IPS-NIHi7 (cell line): Measurements from ENCODE around the gene SNX14.
A peak's percentile ranks its signal among the peaks of the same experiment; 100 is the strongest.

ENCODE experiments used
- DNase-seq: peaks from one replicate; pipeline ENCODE4 v3.0.0; 2012; ENCODE audit warnings: mixed read lengths; ENCODE audit errors: extremely low spot score

The SNX14 gene

DNA sequence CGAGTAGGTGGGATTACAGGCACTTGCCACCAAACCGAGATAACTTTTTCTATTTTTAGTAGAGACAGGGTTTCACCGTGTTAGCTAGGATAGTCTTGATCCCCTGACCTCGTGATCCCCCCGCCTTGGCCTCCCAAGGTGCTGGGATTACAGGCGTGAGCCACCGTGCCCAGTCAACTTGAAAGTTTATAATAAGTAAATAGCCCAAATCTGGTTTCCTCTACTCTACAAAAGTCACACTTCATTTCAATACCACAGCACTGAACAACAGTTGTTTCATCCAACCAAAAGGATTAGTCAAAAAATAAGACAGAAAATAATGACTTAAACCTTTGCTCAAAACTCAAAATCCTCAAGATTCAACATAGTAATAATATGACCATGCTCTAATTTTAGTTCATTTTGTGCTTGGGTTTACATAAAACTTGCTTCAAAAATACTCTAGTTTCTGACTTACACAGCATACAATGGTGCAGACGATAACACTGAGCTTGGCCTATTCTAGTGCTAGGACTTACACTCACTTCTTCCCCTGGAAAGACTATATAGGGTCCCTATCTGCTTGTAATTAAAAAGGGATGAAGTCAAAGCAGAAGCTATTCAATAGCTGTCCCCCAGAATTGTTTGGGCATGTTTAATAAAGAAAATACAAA lies 87.1 kb downstream of the SNX14 start:
- no peak for DNase-seq

DNA sequence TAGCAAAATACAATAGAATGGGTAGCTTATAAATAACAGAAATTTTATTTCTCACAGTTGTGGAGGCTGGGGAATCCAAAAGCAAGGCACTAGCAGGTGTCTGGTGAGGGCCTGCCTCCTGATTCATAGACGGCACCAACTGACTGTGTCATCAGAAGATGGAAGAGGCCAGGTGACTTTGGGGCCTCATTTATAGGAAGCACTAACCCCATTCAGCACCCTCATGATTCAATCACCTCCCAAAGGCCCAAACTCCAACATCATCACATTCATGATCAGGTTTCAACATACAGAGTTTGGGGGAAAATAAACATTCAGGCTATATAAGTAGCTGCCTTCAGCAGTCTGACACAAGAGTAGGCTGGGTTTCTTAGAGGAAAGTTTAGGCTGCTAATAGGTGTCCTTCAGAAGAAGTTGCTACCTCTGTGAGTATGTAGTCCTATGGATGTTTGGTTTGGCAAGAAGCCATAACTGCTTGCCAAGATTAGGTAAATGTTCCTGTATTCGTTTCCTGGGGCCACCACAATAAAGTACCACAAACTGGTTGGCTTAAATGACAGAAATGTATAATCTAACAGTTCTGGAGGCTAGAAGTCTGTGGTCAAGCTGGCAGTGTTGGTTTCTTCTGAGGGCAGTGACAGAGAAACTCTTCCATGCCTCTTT lies 94.9 kb downstream of the SNX14 start:
- DNase-seq, result no peak

DNA sequence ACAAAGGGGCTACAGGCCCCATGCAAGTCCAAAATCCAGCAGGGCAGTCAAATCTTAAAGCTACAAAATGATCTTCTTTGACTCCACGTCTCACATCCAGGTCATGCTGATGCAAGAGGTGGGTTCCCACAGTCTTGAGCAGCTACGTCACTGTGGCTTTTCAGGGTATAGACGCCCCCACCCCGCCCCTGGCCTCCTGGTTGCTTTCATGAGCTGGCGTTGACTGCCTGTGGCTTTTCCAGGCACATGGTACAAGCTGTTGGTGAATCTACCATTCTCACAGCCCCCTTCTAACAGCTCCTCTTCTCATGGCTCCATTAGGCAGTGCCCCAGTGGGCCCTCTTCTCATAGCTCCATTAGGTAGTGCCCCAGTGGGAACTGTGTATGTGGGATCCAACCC lies 96.8 kb downstream of the SNX14 start:
- no peak for DNase-seq

DNA sequence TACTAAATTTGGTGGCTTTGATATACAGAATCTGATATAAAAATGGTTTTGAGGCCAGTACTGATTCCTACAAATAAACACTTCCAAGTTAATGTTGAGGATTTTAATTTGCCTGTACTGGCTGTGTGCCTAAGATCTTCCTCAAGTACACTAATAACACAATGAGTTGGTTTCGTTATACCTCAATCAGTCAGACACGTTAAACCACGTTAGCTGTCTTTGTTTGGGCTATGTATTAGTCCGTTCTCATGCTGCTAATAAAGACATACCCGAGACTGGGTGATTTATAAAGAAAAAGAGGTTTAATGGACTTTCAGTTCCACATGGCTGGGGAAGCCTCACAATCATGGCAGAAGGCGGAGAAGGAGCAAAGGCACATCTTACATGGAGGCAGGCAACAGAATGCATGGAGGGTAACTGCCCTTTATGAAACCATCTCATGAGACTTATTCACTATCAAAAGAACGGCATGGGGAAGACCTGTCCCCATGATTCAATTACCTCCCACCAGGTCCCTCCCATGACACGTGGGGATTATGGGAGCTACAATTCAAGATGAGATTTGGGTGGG lies 97.6 kb downstream of the SNX14 start:
- DNase-seq, result no peak

DNA sequence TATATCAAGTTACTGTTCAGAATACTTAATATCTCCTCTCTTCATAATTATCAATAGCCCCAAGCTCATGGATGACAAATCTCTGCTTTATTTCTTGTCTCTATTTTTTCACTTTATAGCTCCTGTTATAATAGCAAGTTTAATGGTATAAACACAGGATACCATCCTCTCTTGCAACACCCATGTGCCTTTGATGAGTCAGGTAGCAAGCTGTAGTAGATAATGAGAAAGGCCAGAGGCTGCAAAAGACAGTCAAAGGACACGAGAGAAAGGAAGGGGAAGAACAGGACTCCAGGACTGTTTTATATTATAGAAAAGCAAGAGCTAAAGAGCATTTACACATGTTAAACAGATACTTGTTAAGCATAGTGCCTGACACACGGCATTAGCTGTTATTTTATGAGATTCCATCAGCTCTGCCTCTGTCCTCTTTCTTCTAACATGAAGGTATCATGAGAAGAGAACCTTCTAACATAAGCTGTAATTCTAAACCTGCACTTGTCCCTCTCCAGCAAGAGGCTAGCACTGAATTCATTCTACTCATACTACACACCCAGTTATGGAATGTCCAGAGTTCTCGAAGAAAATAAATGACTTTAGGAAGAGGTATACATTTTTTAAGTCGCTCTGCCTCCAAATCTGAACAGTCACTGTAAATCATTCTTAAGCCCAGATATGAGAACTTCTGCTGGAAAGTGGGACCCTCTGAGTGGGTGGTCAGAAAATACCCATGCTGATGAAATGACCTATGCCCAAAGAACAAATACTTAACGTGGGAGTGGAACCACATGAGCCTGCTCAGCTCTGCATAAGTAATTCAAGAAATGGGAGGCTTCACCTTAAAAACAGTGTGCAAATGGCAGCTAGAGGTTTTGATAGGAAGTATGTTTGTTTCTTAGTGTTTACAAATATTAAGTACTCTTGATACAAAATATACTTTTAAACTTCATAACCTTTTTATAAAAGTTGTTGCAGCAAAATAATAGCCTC lies 98.8 kb downstream of the SNX14 start:
- no peak for DNase-seq

DNA sequence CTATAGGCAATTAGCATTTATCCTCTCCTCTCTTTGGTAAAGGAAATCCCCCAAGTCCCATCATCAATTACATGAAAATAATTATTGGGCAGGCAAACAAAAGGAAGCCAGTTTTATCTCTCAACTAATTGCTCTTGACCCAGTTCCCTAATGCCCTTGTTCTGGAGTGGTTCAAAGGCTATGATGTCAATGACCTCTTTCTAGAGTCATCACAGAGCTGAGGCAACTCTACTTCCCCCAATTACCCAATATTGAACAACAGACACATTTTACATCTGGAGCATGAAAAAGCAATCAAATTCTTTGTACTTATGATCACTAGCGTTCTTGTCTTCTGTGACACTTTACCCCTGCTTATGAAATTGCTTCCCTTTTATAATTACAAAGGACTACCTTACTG lies 100.3 kb downstream of the SNX14 start:
- DNase-seq, result no peak

DNA sequence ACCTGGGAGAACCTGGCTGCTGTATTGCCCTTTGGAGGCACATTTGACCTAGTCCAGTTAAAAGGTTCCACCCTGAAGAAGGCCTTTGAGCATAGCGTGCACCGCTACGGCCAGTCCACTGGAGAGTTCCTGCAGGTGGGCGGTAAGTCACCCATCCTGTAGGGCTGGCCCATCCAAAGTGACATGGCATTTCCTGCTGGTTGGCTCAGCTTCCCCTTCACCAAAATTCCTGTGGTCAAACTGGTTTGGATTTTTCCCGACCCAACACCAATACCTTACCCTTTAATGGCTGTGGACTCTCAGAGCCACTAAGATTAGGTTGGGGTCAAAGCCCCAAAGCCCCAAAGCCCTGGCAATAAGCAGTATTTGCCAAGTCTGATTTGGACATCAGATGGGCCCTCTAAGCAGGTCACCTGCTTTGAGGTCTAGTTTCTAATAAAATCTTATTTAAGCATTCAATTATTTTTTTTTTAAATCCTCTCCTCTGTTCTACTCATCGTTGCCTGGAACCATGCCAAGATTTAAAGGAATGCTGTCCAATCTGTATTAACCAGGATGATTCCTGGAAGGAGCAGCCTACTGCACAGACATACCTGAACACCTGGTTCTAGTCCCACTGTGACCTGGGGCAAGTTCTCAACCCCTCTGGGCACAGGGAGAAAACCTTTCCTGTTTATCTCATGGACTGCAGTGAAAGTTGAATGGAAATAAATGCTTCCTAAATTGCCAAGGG lies 103.0 kb downstream of the SNX14 start:
- no peak for DNase-seq

DNA sequence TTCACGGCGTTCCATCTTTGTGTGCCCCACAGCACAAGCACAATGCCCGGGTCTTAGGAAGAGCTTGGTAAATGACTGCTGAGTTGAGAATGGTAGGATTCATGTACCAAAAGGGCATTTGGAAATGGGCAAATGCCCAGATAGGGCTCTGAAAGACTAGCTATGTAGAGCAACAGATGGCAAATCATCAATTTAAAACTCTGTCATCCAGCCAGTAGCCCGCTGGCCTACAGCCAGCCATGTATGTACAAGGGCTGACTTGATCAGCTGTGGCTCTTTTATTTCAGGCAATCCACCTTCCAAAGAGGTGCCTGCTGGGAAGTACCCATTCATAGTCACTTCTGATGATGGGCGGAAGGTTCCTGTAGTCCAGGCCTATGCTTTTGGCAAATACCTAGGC lies 108.7 kb downstream of the SNX14 start:
- DNase-seq, result no peak

DNA sequence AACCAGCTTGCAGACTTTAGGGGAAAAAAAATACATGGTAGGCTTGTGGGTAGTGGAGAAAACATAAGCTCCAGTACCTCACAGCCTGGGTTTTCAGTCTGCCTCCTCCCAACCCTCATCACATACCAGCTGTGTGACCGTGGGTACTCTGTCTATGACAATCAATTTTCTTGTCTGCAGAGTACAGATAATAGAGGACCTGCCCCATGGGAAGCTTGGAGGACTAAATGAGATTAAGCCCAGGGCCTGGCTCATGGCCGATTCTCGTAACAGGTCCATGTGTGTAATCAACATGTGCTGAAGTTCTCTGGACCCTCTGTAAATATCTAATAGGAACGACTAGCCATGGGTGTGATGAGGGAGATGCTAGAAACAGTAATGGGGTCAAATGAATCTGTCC lies 109.8 kb downstream of the SNX14 start:
- no peak for DNase-seq

DNA sequence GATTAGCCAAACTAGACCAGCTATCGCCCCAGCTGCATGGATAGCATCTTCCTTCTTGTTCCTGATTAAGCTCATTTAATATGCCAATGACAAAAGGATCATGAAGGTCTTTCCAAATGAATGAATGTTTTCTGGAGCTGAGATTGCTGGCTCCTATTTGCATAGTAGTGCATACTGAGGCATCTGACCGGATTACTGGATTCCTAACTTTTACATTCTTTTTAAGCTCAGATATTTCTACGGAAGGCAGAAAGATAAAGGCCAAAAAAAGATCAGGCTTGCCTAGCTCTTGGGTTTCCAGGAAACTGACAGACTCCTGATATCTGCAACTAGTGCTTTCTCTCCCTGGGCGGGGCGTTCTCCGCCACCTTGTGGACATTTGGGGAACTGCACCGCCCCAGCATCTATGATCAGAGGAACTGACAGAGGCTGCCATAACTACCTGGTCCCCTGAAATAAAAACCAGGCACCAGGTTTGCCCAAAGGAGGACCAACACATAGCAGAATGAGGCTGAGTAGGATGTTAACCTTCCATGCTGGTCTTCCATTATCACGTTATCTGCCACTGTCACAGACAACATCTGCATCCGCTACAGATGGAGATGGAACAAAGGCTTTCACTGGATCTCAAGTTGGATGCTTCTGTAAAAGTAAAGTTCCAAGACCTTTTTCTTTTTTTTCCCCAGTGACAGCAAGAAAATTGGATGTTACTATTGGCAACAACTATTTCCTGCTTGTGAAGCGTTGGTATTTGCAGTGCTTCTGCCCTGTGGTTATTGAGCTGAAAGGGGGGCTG lies 110.6 kb downstream of the SNX14 start:
- DNase-seq, result peak; percentile 88

DNA sequence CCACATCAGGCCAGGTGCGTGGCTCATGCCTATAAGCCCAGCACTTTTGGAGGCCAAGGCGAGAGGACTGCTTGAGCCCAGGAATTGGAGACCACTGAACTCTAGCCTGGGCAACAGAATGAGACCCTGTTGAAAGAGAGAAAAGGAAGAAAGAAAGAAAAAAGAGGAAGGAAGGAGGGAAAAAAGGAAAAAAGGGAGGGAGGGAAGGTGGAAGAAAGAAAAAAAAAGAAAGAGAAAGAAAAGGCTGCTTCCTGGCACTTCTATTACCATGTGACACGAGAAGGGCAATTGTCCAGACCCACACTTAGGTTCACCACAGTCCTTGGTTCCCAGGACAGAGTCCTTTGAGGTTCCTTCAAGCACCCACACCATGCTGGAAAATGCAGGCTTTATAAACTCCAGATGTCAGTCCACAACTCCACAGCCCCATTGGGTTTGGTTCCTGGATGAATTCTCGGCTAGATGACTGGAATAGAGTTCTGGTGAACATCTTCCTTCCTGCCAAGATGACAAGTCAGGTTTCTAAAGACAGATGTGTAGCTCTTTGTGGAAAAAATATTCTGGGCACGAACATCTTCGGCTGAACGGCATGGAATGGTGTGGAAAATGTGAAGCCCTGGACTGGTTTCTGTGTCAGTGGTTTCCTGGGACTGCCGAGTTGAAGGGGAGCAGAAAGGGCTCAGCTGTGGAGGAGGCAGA lies 111.3 kb downstream of the SNX14 start:
- DNase-seq, result no peak

DNA sequence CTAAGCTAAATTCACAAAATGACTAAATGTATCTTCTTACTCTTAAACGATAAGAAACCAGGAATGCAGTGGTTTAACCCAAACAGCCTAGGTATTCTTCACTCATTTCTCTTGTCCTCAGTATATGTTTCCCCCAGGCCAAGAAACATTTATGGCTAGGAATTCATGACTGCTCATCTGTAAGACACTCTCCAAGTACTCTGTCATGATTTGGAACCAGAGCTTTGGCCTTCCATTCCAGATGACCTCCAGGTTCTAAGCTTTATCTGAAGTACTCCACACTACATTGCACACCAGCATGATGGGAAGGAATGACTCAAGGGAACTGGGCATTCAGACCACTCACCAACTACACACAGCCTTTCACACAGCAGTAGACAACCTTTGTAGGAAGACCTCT lies 114.5 kb downstream of the SNX14 start:
- no peak for DNase-seq

DNA sequence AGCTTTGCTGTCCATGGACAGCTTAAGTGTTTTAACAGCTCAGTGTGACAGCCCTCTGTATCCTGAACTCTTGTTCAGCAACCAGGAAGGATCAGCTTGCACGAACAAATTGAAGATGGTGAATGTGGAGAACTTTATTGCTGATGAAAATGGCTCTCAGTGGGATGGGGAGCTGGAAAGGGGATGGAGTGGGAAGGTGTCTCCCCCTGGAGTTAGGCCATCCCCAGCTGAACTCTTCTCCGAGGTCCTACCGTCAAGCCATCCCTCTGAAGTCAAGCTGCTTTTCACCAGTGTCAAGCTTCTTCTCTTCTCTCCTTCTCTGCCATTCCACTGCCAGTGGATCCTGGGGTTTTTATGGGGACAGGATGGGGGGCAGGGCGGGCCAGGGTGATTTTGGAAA lies 117.1 kb downstream of the SNX14 start:
- no peak for DNase-seq

DNA sequence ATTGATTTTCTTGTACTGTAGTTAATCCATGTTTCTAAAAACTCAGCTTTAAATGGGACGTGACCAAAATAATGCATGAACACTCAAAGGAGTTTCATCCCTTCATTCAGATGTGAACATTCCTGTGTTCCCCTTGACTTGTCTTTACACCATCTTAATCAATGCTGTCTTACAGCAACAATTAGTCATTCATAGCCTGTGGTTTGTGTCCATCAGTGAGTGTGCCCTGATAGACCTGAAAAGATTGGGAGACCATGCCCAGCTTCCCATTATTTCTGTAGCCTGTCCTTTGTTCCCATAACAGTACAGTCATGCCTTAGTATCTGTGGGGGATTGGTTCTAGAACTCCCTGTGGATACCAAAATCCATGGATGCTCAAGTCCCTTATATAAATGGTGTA lies 119.9 kb downstream of the SNX14 start:
- no peak for DNase-seq

DNA sequence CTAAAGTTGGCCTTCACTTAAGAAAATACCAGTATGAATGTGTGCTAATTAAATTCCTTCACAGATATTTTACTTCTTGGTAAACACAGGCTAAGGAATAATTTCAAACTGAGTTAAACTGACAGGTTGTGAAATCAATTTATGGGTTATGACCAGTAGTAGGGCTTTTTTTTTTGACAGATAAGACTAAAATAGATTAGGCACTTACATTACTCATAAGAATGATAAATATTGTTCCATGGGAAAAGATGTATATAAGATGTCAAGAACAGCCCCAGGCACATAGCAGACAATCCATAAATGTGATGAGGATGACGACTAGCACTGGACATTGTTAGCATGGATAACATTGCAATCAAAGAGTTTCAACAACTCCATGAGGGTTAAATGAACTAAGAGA lies 120.9 kb downstream of the SNX14 start:
- DNase-seq, result no peak

DNA sequence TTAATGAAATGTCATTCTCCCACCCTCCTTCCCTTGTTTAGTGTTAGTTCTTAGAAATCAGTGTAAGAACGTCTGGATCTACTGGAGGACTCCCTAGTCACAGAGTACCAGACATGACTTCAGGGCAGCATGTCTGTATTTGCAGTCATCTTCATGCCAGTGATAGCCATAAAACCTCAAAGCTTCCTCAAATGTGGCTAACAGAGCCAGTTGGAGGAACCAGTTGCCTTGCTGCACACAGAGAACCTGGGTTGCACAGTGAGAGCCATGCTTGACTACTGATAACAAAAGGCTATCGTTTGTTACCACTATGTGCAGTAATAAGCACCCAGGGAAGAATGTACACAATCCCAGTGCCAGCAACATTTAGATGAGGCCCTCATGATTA lies 123.6 kb downstream of the SNX14 start:
- no peak for DNase-seq

DNA sequence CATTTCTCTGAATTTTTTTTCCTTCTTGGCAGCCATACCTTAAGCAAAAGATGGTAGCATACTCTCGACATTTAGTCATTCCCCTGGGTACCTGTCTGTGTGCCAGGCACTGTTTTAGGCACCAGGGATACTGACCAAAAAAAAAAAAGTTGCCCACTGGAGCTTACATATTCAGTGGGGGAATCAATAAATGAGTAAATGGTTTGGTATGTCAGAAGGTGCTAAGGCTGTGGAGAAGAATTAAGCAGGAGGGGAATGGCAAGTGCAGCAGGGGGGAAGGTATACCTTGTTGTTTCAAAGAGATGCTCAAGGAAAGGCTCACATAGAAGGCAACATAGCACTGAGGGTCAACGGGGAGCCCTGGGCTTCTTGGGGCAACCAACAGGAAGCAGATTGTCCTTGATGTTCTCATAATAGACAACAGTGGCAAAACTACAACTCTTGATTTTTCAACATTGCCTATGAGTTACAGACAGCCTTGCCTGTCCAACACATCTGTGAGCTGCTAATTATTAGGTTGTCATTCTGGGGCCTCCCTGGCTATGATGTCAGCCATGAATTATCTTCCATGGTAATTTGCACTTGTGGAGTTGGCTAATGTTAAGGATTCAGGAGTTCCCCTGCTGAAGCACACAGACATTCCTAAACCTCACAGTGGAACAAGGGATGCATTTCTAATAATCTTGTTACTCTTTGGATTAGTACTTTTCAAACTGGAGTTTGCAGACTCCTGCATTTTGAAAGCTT lies 124.2 kb downstream of the SNX14 start:
- no peak for DNase-seq

DNA sequence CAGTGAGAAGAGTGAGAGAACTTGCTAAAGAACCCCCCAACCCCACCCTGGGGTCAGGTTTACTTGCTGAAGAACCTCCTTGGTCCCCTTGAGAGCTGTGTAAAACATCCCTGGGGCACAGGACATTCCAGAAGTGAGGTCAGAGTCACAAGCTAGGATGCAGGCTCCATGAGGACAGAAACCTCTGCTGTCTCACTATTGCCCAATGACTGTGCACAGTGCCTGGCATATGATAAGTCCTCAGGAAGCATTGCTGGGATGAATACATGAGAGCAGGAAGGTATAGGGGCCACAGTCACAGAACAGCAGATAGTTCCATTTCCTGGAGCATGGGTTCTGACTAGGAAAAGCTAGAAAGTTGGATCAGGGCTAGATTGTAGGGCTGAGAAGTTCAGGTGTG lies 125.3 kb downstream of the SNX14 start:
- no peak for DNase-seq

DNA sequence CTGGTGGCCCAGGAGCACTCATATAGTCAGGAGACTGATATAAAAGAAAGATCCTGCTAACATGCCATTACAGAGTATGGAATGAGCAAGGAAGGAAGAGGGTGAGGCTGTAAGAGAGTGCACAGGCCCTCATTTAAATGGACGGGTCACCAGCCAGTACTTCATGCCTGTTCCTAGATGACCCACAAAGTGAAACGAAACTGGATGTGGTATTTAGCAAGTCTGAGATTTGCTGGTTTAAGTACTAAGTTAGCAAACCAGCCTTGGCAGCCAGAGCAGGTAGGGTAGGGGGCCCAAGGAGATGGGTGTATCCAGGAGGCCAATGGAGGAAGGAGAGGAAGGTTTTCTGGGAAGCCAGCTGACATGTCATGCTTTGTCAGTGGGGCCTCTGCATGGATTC lies 127.9 kb downstream of the SNX14 start:
- no peak for DNase-seq
